LHCN-M2 (cell line): ENCODE results near the gene CCDC146. TPM values are rescaled to one million over a fixed set of nuclear protein-coding genes. Genes with fewer than 3 reads are reported as not detected.
"Not testable (repeated sequence)": the region's sequence is repeated elsewhere in the genome, so short reads cannot be mapped to it uniquely, and the experiment has no call there.

Source experiments
- DNase-seq: peaks from one replicate; pipeline ENCODE4 v3.0.0-alpha.2; 2012; ENCODE audit warnings: low read depth
- total RNA-seq: library from RNA; depleted of rRNA; stranded (reverse); fragments of >200 nt; gene quantifications from 2 replicates; pipeline ENCODE4 v1.2.3, GENCODE V29; 2014

Gene CCDC146
- total RNA-seq, 1 experiment from 2014 or later = 0.92 TPM

GRCh38 chr7:77140291-77140690, 17.9 kb downstream of the CCDC146 start:
- not testable (repeated sequence) for DNase-seq

DNA sequence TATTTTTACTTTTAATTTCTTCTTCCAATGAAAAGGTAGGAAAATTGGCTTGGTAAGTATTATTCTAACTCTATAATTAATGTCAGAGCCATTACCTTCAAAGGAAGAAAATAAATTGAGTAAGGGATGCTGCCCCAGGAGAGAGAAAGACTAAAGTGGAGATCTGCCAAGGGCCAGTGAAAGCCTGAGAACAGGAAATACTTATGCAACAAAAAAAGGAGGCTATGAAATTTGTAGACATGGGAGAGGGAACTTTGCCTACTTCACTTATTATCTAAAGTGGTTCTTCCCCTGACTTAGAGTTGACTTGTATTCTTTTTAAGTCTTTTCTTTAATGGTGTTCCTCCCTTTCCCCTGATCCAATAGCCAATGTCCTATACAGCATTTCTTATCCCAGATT, 29.8 kb downstream of the CCDC146 start:
- not testable (repeated sequence) for DNase-seq

DNA sequence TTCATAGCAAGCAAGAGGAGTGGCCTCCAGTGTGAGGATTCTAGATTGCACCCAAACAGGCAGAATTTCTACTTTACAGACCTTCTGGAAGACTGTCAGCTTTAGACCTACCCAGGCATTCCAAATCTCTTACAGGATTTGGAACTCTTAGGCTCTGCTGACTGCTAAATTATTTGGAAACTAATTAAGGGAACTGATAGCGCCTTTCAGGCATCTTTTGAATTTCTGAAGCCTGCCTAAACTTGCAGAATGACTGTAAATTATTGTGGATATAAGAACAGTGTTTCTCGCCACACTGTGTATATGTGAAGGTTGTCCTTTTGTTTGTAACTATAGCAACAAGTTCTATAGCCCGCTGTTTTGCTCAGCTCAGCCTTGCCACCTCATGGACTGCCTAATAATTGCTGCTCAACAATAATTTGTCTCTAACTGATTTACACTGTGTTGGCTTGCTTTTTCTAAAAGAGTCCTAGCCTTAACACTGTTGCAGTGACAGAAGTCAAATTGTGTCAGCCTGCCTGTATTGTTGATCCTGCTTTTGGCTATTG, 32.6 kb downstream of the CCDC146 start:
- not testable (repeated sequence) for DNase-seq

GRCh38 chr7:77155601-77156377, 33.4 kb downstream of the CCDC146 start:
- DNase-seq = not testable (repeated sequence)

DNA sequence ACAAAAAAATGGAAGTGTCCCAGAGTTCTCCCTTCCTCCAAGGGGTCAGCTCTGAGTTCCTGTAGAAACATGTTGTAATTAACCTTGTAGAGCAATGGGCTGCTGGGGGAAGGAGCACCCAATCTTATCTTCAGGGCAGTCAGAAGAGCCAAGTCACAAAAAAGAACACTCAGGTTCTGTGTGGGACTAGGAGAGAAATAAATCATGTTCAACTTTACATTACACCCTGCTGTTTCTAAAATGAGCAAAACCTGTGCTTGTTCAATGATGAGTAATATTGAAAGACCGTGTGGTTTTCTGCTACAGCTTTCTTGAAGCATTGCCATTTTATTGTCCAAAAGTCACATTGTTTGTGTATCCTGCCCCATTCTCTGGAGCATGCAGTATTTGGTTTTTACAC, 34.6 kb downstream of the CCDC146 start:
- not testable (repeated sequence) for DNase-seq

GRCh38 chr7:77157446-77157845, 35.0 kb downstream of the CCDC146 start:
- peak; percentile 15 for DNase-seq

GRCh38 chr7:77171073-77171472, 48.7 kb downstream of the CCDC146 start:
- peak; percentile 58 for DNase-seq

GRCh38 chr7:77172437-77173172, 50.2 kb downstream of the CCDC146 start:
- DNase-seq = not testable (repeated sequence)

- DNase-seq = not testable (repeated sequence)
These were observed 52.0 kb downstream of the CCDC146 start for GRCh38 chr7:77174418-77174817.

GRCh38 chr7:77175274-77175800, 52.9 kb downstream of the CCDC146 start:
- not testable (repeated sequence) for DNase-seq

GRCh38 chr7:77177321-77177904, 55.0 kb downstream of the CCDC146 start:
- DNase-seq = not testable (repeated sequence)

DNA sequence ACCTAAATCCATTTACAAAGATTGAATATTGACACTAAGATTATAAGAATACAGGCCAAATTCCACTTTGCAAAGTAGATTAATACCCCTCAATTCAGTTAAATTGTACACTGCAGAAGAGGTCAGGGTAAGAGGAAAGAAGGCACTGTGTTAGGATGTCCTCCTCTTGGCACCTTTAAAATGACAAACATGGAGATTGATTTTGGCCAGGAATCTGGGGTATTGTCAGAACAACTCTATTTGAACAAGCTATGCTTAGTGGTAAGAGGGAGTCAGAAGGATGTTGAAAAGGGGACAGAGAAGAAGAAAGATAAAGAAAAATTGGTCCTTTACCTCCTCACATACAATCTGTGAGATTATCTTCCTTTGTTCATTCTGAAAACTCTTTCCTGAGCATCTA, 55.6 kb downstream of the CCDC146 start:
- not testable (repeated sequence) for DNase-seq

DNA sequence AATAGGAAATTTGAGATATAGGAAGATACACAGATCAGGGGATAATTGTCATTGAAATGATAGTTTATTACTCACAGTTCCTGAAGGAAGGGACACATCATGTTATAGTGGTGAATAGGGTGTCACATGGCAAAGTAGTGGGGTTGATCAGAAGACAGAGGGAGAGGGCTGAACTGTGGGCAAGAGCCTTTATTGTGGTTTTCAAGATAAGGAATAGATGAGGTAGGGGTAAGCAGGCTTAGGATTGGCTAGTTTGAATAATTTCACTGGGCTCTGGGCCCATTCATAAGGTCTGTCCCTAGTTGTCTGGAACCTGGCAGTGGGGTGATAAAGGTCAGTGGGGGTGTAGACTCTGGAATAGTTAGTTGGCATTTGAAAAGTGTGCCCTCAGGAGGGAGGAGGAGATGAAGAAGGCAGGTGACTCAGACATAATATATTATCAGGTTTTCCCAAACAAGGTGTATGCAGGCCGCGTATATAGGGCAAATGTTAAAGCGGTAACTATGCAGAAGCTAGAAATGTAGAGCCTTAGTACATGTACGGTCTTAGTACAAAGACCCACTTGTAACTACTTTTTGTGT, 58.7 kb downstream of the CCDC146 start:
- DNase-seq = no peak

GRCh38 chr7:77181734-77182133, 59.3 kb downstream of the CCDC146 start:
- DNase-seq = no peak

DNA sequence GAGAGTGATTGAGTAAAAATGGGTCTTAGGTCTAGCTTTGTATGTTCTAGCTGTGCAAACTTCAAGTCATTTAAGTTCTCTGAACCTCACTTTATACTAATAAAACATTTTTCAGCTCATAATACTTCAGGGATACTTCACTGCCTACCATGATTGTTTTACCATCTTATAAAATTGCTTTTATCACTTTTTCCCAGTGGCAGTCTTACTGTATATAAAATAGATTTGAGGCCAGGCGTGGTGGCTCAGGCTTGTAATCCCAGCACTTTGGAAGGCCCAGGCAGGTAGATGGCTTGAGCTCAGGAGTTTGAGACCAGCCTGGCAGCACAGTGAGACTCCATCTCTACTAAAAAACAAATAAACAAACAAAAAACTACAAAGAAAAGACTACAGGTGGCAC, 59.8 kb downstream of the CCDC146 start:
- no peak for DNase-seq

DNA sequence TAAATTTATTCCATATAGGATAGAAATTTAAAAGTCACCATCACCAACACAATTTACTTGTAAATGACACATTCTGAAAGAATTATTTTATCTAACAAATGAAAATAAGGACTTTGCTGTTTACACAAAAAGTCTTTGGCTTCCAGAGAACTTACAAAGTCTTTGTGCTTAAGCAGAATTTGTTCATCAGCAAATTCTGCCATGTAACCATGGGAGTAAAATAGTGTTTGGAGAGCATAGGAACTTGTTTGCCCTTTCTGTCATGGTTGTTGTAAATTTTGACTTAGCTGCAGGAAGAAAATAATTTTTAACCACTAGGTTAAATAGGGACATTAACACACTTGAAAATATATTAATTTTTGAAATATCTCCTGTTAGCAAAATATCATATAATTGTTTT, 62.0 kb downstream of the CCDC146 start:
- DNase-seq = no peak

DNA sequence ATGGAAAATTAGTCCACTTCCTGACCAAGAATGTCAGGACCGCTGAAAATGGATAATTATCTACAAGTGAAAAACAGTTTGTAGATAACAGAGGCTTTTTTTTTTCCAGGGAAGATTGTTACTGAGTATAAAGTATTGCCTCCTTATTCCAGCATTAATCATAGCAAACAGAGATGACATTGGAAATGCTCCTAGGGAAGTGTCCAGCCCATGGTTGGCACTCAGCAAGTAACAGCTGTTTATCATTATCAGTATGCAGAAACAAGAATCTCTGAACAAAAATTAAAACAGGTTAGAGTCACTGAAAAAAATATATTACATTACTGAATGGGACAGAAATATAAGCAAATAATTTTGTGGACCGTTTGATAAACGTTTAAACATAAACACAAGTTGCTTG, 62.6 kb downstream of the CCDC146 start:
- no peak for DNase-seq

DNA sequence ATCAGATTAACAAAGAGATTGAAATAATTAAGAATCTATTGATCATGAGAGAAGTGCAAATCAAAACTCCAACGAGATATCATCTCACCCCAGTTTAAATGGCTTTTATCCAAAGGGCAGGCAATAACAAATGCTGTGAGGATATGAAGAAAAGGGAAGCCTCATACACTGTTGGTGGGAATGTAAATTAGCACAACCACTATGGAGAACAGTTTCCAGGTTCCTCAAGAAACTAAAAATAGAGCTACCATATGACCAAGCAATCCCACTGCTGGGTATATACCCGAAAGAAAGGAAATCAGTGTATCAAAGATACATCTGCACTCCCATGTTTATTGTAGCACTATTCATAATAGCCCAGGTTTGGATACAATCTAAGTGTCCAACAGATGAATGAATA, 63.5 kb downstream of the CCDC146 start:
- DNase-seq = no peak

DNA sequence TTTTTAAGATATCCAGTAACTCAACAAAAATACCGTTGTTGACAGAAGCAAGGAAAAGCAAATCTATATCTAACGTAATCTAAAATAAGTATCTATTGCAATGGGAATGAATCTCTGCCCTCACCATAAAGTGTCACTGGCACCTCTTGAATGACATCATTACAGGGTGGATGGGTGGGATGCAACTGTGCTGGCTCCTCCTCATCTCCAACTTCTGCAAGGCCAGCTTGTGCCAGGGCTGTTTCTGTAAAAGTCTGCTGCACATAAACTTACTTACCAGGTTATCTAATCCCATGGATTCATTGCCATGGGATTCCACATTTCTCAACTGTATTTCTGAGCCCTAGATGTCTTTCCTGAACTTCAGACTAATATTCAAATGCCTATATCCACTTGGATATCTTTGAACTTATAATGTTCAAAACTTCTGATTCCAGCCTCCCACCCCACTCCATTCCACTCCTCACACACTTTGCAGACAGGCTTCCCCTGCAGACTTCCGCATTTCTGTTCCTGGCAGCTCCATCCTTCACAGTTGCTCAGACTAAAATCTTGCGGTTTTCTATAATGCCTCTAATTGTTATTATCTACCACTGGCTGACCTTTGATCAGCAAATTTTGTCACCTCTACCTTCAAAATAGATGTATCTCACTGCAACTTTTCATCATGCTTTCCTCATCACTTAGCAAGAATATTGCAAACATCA, 66.5 kb downstream of the CCDC146 start:
- no peak for DNase-seq

- DNase-seq = no peak
These were observed 74.7 kb downstream of the CCDC146 start for GRCh38 chr7:77197141-77197540.
